ENCODE results near the gene PLA2G2D. TPM values are rescaled to one million over a fixed set of nuclear protein-coding genes. Genes with fewer than 3 reads are reported as not detected.

PLA2G2D gene, protein sequence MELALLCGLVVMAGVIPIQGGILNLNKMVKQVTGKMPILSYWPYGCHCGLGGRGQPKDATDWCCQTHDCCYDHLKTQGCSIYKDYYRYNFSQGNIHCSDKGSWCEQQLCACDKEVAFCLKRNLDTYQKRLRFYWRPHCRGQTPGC
- under 1 TPM; 0.08 to 0.14 TPM for total RNA-seq
- polyA plus RNA-seq = under 1 TPM in 1 of 2 donors, not detected in 1; 0.06 TPM

DNA sequence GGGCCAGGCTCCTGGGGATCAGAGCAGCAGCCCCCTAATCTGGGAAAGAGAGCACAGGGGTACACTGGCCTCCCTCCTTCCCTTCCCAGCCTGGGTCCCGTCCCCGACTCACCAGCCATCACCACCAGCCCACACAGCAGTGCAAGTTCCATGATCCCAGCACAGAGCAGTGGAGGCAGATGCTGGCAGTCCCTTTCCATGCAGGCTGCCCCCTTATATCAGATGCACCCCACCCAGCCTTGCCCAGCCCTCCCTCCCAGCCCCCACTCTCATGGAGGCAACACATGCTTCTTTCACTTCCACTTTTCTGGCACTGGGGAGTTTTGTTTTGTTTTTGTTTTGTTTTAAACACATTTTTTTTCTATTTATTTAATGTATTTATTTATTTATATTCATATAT, at the start of gene PLA2G2D:
PLA2G2D (minus strand) TSS at position 190 of the 400 bp plus-strand sequence; CDS start at position 152, 38 bp downstream.
- H3K4me1 ChIP-seq (ENCODE audit: control insufficient read depth in 4 of 4, insufficient read depth in 4 of 4, low read length in 3 of 4) = no peaks in the 10 kb centered on the region
- no peak within 1 kb of the TSS for H3K27ac ChIP-seq (ENCODE audit: low read depth in 1 of 2, low read length in 2 of 2)
- H3K27me3 ChIP-seq (ENCODE audit: control insufficient read depth in 4 of 4, insufficient read depth in 4 of 4, low read length in 3 of 4) = no peaks in the 10 kb centered on the region
- H3K9me3 ChIP-seq (ENCODE audit: control insufficient read depth in 4 of 4, low read length in 3 of 4) = no peaks in the 10 kb centered on the region
- no peaks in the 10 kb centered on the region for H3K36me3 ChIP-seq (ENCODE audit: control insufficient read depth in 4 of 4, insufficient read depth in 3 of 4, low read depth in 1 of 4, low read length in 3 of 4)
- no peak within 1 kb of the TSS for H3K9ac ChIP-seq (ENCODE audit: low read depth in 1 of 2, low read length in 2 of 2)
- no peak within 1 kb of the TSS for H3K4me3 ChIP-seq (ENCODE audit: low read depth in 1 of 3, low read length in 3 of 3)
- 89% methylated on average over 2 of the region's 2 CpGs for WGBS
- TF ChIP-seq NR2F2 (IDR thresholded peaks at IDR 0.05) (no peak), YY1 (IDR thresholded peaks at IDR 0.05) (no peak), RAD21 (IDR thresholded peaks at IDR 0.05) (no peak), JUND (IDR thresholded peaks at IDR 0.05) (no peak), ZBTB33 (IDR thresholded peaks at IDR 0.05) (no peak), GABPA (IDR thresholded peaks at IDR 0.05 in 1 of 2, conservative IDR thresholded peaks at IDR 0.05 in 1 of 2) (no peak), FOXA1 (IDR thresholded peaks at IDR 0.05) (no peak), HNF4A (conservative IDR thresholded peaks at IDR 0.05) (no peak), FOXA2 (IDR thresholded peaks at IDR 0.05) (no peak), MAX (IDR thresholded peaks at IDR 0.05) (no peak), HNF4G (IDR thresholded peaks at IDR 0.05) (no peak), TAF1 (conservative IDR thresholded peaks at IDR 0.05) (no peak), ATF3 (IDR thresholded peaks at IDR 0.05) (no peak), EGR1 (IDR thresholded peaks at IDR 0.05; ENCODE audit: low read depth in 2 of 2) (no peak), SP1 (IDR thresholded peaks at IDR 0.05) (no peak)
- TF ChIP-seq, protein P1, sequence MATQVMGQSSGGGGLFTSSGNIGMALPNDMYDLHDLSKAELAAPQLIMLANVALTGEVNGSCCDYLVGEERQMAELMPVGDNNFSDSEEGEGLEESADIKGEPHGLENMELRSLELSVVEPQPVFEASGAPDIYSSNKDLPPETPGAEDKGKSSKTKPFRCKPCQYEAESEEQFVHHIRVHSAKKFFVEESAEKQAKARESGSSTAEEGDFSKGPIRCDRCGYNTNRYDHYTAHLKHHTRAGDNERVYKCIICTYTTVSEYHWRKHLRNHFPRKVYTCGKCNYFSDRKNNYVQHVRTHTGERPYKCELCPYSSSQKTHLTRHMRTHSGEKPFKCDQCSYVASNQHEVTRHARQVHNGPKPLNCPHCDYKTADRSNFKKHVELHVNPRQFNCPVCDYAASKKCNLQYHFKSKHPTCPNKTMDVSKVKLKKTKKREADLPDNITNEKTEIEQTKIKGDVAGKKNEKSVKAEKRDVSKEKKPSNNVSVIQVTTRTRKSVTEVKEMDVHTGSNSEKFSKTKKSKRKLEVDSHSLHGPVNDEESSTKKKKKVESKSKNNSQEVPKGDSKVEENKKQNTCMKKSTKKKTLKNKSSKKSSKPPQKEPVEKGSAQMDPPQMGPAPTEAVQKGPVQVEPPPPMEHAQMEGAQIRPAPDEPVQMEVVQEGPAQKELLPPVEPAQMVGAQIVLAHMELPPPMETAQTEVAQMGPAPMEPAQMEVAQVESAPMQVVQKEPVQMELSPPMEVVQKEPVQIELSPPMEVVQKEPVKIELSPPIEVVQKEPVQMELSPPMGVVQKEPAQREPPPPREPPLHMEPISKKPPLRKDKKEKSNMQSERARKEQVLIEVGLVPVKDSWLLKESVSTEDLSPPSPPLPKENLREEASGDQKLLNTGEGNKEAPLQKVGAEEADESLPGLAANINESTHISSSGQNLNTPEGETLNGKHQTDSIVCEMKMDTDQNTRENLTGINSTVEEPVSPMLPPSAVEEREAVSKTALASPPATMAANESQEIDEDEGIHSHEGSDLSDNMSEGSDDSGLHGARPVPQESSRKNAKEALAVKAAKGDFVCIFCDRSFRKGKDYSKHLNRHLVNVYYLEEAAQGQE (IDR thresholded peaks at IDR 0.05) = no peak
- TF ChIP-seq, protein P2, sequence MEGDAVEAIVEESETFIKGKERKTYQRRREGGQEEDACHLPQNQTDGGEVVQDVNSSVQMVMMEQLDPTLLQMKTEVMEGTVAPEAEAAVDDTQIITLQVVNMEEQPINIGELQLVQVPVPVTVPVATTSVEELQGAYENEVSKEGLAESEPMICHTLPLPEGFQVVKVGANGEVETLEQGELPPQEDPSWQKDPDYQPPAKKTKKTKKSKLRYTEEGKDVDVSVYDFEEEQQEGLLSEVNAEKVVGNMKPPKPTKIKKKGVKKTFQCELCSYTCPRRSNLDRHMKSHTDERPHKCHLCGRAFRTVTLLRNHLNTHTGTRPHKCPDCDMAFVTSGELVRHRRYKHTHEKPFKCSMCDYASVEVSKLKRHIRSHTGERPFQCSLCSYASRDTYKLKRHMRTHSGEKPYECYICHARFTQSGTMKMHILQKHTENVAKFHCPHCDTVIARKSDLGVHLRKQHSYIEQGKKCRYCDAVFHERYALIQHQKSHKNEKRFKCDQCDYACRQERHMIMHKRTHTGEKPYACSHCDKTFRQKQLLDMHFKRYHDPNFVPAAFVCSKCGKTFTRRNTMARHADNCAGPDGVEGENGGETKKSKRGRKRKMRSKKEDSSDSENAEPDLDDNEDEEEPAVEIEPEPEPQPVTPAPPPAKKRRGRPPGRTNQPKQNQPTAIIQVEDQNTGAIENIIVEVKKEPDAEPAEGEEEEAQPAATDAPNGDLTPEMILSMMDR (IDR thresholded peaks at IDR 0.05; ENCODE audit: low read depth, low read length, missing input control) = no peak
- no peak for DNase-seq (ENCODE audit: low spot score)

Measured in liver (tissue), 9 donors.